Hepatocyte (in vitro differentiated cells): ENCODE results near the gene SEMA4A.

Source experiments
- CTCF ChIP-seq: fragments of 200-600 bp; sonication (generic); IDR thresholded peaks from 2 replicates; pipeline ENCODE4 v1.5.1; 2016; ENCODE audit warnings: antibody characterized with exemption, mild to moderate bottlenecking; ENCODE audit not compliant: poor library complexity
- EZH2 ChIP-seq: fragments of 200-600 bp; sonication (generic); IDR thresholded peaks from 2 replicates; pipeline ENCODE4 v1.6.1; 2016; ENCODE audit warnings: antibody characterized with exemption, mild to moderate bottlenecking, borderline replicate concordance
- EZH2phosphoT487 ChIP-seq: fragments of 200-600 bp; sonication (generic); IDR thresholded peaks from one replicate; pipeline ENCODE4 v1.6.1; 2018; ENCODE audit warnings: antibody characterized with exemption, mild to moderate bottlenecking, low read depth, moderate library complexity; ENCODE audit not compliant: unreplicated experiment, severe bottlenecking

GRCh38 chr1:156126043-156126629, 27.2 kb upstream of the SEMA4A start:
- TF ChIP-seq CTCF, result peak; percentile 44
- TF ChIP-seq EZH2, result no peak
- TF ChIP-seq EZH2phosphoT487, result no peak
